Activated T-cell treated with anti-CD3 and anti-CD28 coated beads, Interleukin-2, amount 50 U/mL, for 24 hours (primary cell): Measurements from ENCODE around the gene RBPJL.

Experiments used
- DNase-seq: peaks from one replicate; pipeline ENCODE4 v3.0.0-alpha.2; 2020
- H3K27ac Mint-ChIP-seq: 2 replicates; pipeline ENCODE4 v1.8.0; 2020; ENCODE audit warnings: mild to moderate bottlenecking, mixed read lengths
- H3K27me3 Mint-ChIP-seq: 2 replicates; pipeline ENCODE4 v1.8.0; 2020; ENCODE audit warnings: mixed read lengths
- H3K36me3 Mint-ChIP-seq: 2 replicates; pipeline ENCODE4 v1.8.0; 2020; ENCODE audit warnings: low read depth, mixed read lengths
- H3K4me1 Mint-ChIP-seq: 2 replicates; pipeline ENCODE4 v1.8.0; 2020; ENCODE audit warnings: low read depth, mixed read lengths
- H3K4me3 Mint-ChIP-seq: 2 replicates; pipeline ENCODE4 v1.8.0; 2020; ENCODE audit warnings: mild to moderate bottlenecking, moderate library complexity, mixed read lengths
- H3K9me3 Mint-ChIP-seq: 2 replicates; pipeline ENCODE4 v1.8.0; 2020; ENCODE audit warnings: mixed read lengths

RBPJL gene

DNA sequence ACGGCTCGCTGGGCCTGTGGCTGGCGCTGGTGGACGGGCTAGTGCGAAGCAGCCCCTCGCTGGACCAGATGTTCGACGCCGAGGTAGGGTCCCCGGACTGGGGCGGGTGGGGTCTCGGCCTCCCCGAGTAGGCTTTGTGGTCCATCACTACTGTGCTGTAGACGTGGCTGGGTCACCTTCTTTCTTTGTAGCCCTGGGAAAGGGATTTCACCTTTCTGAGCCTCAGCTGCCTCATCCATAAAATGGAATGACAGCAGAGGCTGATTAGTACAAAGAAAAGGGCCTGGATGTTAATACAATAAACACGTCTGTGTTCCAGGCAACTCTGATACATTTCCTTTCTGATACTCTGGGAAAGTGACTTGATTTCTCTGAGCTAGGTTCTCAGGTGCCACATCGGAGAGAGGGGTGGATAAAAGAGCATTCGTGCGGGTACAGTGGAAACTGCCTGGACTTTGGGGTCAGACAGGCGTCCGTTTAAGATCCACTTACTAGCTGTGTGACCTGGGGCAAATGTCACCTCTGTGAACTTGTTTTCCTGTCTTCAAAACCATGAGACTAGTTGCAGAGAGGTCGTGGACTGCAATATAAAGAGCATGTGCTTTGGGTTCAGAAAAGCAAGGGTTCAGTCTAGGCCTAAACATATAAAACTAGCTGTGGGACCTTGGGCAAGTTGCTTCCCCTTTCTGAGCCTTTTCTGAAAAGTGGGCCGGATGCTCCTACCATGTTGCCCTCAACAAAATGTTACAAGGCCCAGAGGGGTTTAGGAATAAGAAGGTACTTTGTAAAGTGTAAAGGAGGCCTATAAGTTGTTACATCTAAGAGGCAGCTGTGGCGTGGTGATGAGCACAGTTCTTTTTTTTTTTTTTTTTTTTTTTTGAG is 57.2 kb downstream of the RBPJL start:
- H3K27me3 Mint-ChIP-seq = no peaks in the 10 kb centered on the region
- H3K4me3 Mint-ChIP-seq = peak overlapping the region; percentile 100
- H3K27ac Mint-ChIP-seq = peak overlapping the region; percentile 100
- no peaks in the 10 kb centered on the region for H3K9me3 Mint-ChIP-seq
- H3K36me3 Mint-ChIP-seq = peaks cover 51% of the 10 kb centered on the region
- DNase-seq = no peak
- H3K4me1 Mint-ChIP-seq = peaks cover 60% of the 10 kb centered on the region

GRCh38 chr20:45365444-45365970 is 58.9 kb downstream of the RBPJL start:
- no peaks in the 10 kb centered on the region for H3K27me3 Mint-ChIP-seq
- H3K9me3 Mint-ChIP-seq = no peaks in the 10 kb centered on the region
- peak overlapping the region; percentile 79 for H3K27ac Mint-ChIP-seq
- H3K4me1 Mint-ChIP-seq = peaks cover 59% of the 10 kb centered on the region
- H3K4me3 Mint-ChIP-seq = no peak overlapping the region
- DNase-seq = no peak
- peaks cover 56% of the 10 kb centered on the region for H3K36me3 Mint-ChIP-seq

DNA sequence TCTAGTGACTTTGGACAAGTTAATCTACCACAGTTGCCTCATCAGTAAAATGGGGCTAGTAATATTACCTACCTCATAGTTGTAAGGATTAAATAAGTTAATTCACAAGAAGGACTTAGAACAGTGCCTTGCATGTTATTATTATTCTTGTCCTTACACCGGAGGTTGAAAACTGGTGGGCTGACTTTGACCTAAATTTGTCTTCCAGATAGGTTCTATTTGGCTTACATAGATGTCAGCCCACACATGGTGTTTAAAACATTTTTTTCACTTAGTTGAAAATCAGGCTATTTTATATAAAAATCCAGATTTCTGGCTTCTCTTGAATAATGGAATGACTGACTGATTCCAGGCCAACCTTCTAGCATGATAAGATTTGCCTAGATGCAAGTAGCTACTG is 59.6 kb downstream of the RBPJL start:
- H3K4me3 Mint-ChIP-seq = no peak overlapping the region
- no peaks in the 10 kb centered on the region for H3K27me3 Mint-ChIP-seq
- peak overlapping the region; percentile 61 for H3K27ac Mint-ChIP-seq
- H3K9me3 Mint-ChIP-seq = no peaks in the 10 kb centered on the region
- DNase-seq = no peak
- peaks cover 62% of the 10 kb centered on the region for H3K36me3 Mint-ChIP-seq
- H3K4me1 Mint-ChIP-seq = peaks cover 59% of the 10 kb centered on the region

- no peaks in the 10 kb centered on the region for H3K9me3 Mint-ChIP-seq
- no peaks in the 10 kb centered on the region for H3K27me3 Mint-ChIP-seq
- peak overlapping the region; percentile 61 for H3K27ac Mint-ChIP-seq
- H3K36me3 Mint-ChIP-seq = peaks cover 67% of the 10 kb centered on the region
- no peak overlapping the region for H3K4me3 Mint-ChIP-seq
- H3K4me1 Mint-ChIP-seq = peaks cover 61% of the 10 kb centered on the region
- no peak for DNase-seq
Measured at GRCh38 chr20:45366631-45367030, 60.0 kb downstream of the RBPJL start.

DNA sequence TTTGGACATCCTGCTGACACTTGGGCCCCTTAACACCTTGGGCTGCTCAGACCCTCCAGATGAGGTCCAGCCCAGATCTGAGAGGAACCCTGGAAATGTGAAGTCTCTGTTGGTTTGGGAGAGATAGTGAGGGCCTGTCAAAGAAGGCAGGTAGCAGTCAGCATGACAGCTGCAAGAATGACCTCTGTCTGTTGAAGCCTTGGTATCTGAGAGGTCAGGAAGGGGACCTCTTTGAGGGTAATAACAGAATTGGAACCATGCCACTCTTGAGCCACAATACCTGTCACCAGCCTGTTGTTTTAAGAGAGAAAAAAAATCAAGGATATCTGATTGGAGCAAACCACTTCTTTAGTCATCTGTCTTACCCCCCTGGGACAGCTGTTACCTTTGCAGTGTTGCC is 60.5 kb downstream of the RBPJL start:
- Mint-ChIP-seq H3K36me3 (peaks cover 70% of the 10 kb centered on the region), H3K27me3 (no peaks in the 10 kb centered on the region), H3K4me1 (peaks cover 61% of the 10 kb centered on the region), H3K4me3 (no peak overlapping the region), H3K9me3 (no peaks in the 10 kb centered on the region), H3K27ac (peak overlapping the region; percentile 48)
- no peak for DNase-seq
